GM21717 (cell line): ENCODE results near the gene MAML2.

Source experiments
- ATAC-seq: cut with Tn5 transposase; IDR thresholded peaks from one replicate; pipeline ENCODE4 v1.9.1; 2021; ENCODE audit warnings: mild to moderate bottlenecking, moderate library complexity; ENCODE audit not compliant: unreplicated experiment

The MAML2 gene

GRCh38 chr11:96162816-96163499 is 180.0 kb downstream of the MAML2 start:
- no peak for ATAC-seq

- ATAC-seq, result no peak
Observed at GRCh38 chr11:96161307-96162089, 181.5 kb downstream of the MAML2 start.

- no peak for ATAC-seq
Observed at GRCh38 chr11:96160732-96161306, 182.2 kb downstream of the MAML2 start.

GRCh38 chr11:96159968-96160367 is 183.0 kb downstream of the MAML2 start:
- ATAC-seq, result no peak

GRCh38 chr11:96158126-96158525 is 184.9 kb downstream of the MAML2 start:
- no peak for ATAC-seq

GRCh38 chr11:96157517-96157873 is 185.5 kb downstream of the MAML2 start:
- no peak for ATAC-seq

- no peak for ATAC-seq
Observed at GRCh38 chr11:96156379-96156722, 186.6 kb downstream of the MAML2 start.

- ATAC-seq, result peak; percentile 63
Observed at GRCh38 chr11:96155627-96156378, 187.2 kb downstream of the MAML2 start.

- ATAC-seq, result no peak
Observed at GRCh38 chr11:96154802-96155520, 188.0 kb downstream of the MAML2 start.

- ATAC-seq, result no peak
Observed at GRCh38 chr11:96152623-96153022, 190.4 kb downstream of the MAML2 start.

- no peak for ATAC-seq
Observed at GRCh38 chr11:96151501-96151900, 191.5 kb downstream of the MAML2 start.

GRCh38 chr11:96150609-96151008 is 192.4 kb downstream of the MAML2 start:
- ATAC-seq, result no peak

GRCh38 chr11:96149743-96150555 is 193.0 kb downstream of the MAML2 start:
- no peak for ATAC-seq

- ATAC-seq, result no peak
Observed at GRCh38 chr11:96147906-96148486, 195.0 kb downstream of the MAML2 start.

GRCh38 chr11:96147186-96147585 is 195.8 kb downstream of the MAML2 start:
- no peak for ATAC-seq

GRCh38 chr11:96146765-96147164 is 196.2 kb downstream of the MAML2 start:
- ATAC-seq, result no peak

- ATAC-seq, result no peak
Observed at GRCh38 chr11:96145163-96145585, 197.8 kb downstream of the MAML2 start.

GRCh38 chr11:96144553-96144952 is 198.4 kb downstream of the MAML2 start:
- no peak for ATAC-seq

- ATAC-seq, result no peak
Observed at GRCh38 chr11:96143041-96143521, 199.9 kb downstream of the MAML2 start.
